AG08395 (cell line): ENCODE data around the gene MARVELD3.
"Not testable (repeated sequence)": the region's sequence is repeated elsewhere in the genome, so short reads cannot be mapped to it uniquely, and the experiment has no call there.

ENCODE experiments used
- DNase-seq: peaks from one replicate; pipeline ENCODE4 v3.0.0; 2012; ENCODE audit warnings: mixed read lengths, low spot score

The MARVELD3 gene

DNA sequence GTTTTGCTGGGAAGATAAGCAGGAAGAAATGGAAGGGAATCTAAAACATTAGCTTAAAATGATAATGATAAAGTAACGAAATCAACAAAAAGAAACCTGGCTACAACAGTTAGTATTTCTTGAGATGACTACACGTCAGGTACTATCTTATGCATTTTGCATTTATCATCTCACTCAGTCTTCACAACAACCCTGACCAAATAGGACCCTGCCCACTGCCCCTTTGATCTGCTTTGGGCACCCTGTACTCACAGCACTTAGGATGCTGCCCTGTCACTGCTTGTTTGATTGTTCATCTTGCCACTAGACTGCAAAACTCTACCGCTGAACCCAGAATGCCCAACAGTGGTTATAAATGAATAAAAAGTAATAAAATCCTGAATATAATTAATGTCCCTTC lies 45.2 kb downstream of the MARVELD3 start:
- no peak for DNase-seq

- no peak for DNase-seq
Observed at GRCh38 chr16:71672125-71672524, 46.1 kb downstream of the MARVELD3 start.

DNA sequence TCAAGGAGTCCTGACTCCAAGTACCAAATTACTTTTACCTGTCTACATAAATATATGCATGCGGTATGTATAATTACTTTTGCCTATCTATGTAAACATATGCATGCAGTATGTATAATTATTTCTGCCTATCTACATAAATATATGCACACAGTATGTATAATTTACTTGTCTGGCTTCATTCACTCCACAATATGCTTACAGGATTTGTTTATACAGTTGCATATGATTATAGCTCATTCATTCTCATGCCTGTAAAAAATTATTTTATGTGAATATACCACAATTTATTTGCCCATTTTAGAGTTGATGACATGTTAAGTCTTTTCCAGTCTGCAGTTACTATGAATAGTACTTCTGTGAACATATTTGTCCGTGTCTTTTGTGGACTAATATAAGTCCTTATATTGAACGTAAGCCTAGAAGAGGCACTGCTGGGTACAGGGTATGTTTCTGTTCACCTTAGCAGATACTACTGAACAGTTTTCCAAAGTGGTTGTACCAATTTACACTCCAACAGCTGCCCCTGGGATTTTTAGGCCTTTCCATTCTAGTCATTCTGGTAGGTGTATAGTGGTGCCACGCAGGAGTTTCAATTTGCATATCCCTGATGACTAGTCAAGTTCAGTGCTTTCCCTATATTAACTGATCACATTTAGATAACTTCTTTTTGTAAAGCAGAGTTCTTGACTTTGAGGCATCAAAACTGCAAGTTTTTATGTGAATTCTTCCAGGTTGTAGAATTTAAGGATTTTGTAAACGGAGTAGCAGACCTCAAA lies 47.0 kb downstream of the MARVELD3 start:
- no peak for DNase-seq

GRCh38 chr16:71673582-71673973 lies 47.6 kb downstream of the MARVELD3 start:
- no peak for DNase-seq

DNA sequence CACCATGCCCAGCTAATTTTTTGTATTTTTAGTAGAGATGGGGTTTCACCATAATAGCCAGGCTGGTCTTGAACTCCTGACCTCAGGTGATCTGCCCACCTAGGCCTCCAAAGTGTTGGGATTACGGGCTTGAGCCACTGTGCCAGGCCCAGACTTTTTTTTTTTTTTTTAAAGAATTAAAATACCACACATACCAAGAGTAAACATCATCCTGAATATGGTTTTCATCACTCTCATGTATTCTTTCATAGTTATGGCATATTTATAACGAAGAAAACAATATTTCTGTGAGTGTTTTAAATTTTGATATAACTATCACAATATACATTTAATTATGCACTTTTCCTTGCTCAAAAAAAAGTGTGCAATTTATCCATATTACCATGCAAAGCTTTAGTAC lies 48.2 kb downstream of the MARVELD3 start:
- DNase-seq: no peak

GRCh38 chr16:71675380-71675779 lies 49.4 kb downstream of the MARVELD3 start:
- DNase-seq: no peak

DNA sequence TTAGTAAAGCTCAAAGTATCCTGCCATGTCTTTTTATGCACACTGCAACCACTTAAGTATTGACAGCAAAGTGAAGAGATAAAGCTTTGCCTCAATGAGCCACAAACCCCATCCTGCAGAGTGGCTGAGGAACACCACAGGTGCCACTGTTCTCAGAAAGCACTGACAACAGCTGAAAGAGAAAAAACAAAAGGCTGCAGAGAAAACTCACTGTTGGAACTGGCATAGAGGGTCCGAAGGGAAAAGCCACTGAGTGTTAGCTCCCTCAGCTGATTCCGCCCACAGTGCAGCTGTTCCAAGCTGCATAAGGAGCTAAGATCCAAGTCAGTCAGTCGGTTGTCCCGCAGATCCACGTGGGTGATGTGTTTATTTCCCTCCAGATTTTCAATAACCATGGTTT lies 50.3 kb downstream of the MARVELD3 start:
- DNase-seq: no peak

DNA sequence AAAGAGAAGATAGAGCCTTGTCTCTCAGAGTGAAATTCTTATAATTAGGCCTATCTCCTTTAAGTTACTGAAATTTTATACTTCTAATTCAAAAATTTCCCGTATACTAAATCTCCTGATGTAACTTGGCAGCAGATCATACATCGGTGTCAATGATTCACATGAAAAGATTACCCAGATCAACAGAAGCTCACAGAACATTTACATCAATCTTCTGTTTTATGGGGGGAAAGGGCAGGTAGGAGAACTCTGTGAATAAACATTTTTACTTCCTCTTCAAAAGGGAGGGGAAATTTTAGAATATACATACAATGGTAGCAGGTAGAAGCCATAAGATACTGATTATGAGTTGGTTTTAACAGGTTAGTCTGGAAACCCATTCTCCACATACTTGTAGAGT lies 55.4 kb downstream of the MARVELD3 start:
- no peak for DNase-seq

- DNase-seq: not testable (repeated sequence)
Observed at GRCh38 chr16:71684280-71684679, 58.3 kb downstream of the MARVELD3 start.
